Measurements from ENCODE around the gene CHRNA3. TPM values are rescaled to one million over a fixed set of nuclear protein-coding genes. Genes with fewer than 3 reads are reported as not detected.

The CHRNA3 gene
- total and polyA plus RNA-seq, 3 donors from 2014 or later: 3.1 to 5.7 (median 4.5) TPM

DNA sequence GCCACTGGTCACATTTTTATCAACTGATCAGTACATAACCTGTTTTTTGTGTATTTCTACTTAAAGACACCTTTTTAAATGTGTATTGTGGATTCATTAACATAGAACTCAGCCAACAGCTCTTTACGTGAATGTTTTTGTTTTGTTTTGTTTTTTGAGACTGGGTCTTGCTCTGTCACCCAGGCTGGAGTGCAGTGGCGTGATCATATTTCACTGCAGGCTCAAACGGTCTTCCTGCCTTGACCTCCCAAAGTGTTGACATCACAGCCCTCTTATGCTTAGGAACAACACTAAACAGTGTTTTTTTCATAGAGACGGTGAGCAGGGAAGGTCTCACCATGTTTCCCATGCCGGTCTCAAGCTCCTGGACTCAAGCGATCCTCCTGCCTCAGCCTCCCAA, 70.6 kb downstream of the CHRNA3 start:
- 73 to 77% methylated on average over 6 of the region's 6 CpGs for WGBS, 2 donors
- Histone ChIP-seq H3K4me3 (no peak overlapping the region), H3K4me1 (no peaks in the 10 kb centered on the region), H3K27ac (no peak overlapping the region), H3K27me3 (no peaks in the 10 kb centered on the region), H3K9me3 (no peaks in the 10 kb centered on the region), H3K36me3 (ENCODE audit: low read depth, missing control alignments) (no peaks in the 10 kb centered on the region)
- intact Hi-C loops (cut with DNase I; ENCODE audit: low total_unique reads): no loop called here
- TF ChIP-seq, protein P1, sequence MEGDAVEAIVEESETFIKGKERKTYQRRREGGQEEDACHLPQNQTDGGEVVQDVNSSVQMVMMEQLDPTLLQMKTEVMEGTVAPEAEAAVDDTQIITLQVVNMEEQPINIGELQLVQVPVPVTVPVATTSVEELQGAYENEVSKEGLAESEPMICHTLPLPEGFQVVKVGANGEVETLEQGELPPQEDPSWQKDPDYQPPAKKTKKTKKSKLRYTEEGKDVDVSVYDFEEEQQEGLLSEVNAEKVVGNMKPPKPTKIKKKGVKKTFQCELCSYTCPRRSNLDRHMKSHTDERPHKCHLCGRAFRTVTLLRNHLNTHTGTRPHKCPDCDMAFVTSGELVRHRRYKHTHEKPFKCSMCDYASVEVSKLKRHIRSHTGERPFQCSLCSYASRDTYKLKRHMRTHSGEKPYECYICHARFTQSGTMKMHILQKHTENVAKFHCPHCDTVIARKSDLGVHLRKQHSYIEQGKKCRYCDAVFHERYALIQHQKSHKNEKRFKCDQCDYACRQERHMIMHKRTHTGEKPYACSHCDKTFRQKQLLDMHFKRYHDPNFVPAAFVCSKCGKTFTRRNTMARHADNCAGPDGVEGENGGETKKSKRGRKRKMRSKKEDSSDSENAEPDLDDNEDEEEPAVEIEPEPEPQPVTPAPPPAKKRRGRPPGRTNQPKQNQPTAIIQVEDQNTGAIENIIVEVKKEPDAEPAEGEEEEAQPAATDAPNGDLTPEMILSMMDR (IDR thresholded peaks at IDR 0.05): no peak
- TF ChIP-seq POLR2A (IDR thresholded peaks at IDR 0.05): no peak
- no peak for DNase-seq

Small RNAs within 50 kb of the gene (small RNA-seq; reads per million reads assigned to genes)
- 0 reads per million in 2 donors for gene AC067863.2

Other genes with a start within 250 kb of the CHRNA3 start
- gene IREB2, start 182.8 kb downstream of the CHRNA3 start, total RNA-seq: 10 to 100 TPM; 52.3 to 69.0 TPM
- gene IREB2, start 182.8 kb downstream of the CHRNA3 start, polyA plus RNA-seq (ENCODE audit: insufficient read depth, low read depth, low replicate concordance): 43.1 TPM
- 1 to 10 TPM; 5.9 to 8.8 TPM for gene HYKK, start 113.4 kb downstream of the CHRNA3 start, total RNA-seq
- 7.0 TPM for gene HYKK, start 113.4 kb downstream of the CHRNA3 start, polyA plus RNA-seq (ENCODE audit: insufficient read depth, low read depth, low replicate concordance)
- 100 to 1,000 TPM in 1 of 2 donors, 10 to 100 TPM in 1; 97.4 to 117 TPM for gene PSMA4, start 80.6 kb downstream of the CHRNA3 start, total RNA-seq
- 204 TPM for gene PSMA4, start 80.6 kb downstream of the CHRNA3 start, polyA plus RNA-seq (ENCODE audit: insufficient read depth, low read depth, low replicate concordance)
- 1 to 10 TPM; 3.5 to 4.4 TPM for gene CHRNA5, start 55.5 kb downstream of the CHRNA3 start, total RNA-seq
- gene CHRNA5, start 55.5 kb downstream of the CHRNA3 start, polyA plus RNA-seq (ENCODE audit: insufficient read depth, low read depth, low replicate concordance): 3.7 TPM
- 1 to 10 TPM; 7.4 to 8.0 TPM for gene CHRNB4, start 20.2 kb upstream of the CHRNA3 start, total RNA-seq
- 13.1 TPM for gene CHRNB4, start 20.2 kb upstream of the CHRNA3 start, polyA plus RNA-seq (ENCODE audit: insufficient read depth, low read depth, low replicate concordance)
- 10 to 100 TPM; 11.6 to 11.9 TPM for gene ADAMTS7, start 190.5 kb upstream of the CHRNA3 start, total RNA-seq
- 5.7 TPM for gene ADAMTS7, start 190.5 kb upstream of the CHRNA3 start, polyA plus RNA-seq (ENCODE audit: insufficient read depth, low read depth, low replicate concordance)